HL-60 (cell line): Measurements from ENCODE around the gene RASA2.

Experiments
- DNase-seq, 2 experiments: peaks; one replicate each; pipeline ENCODE4 v3.0.0-alpha.2; 2010 to 2020; ENCODE audit warnings: low read depth in 1 of 2, low spot score in 1 of 2
- H3K27ac ChIP-seq: fragments of 250-450 bp; sonication (Bioruptor Pico); replicated peaks from 2 replicates; pipeline ENCODE4 v1.5.1; 2020; ENCODE audit warnings: mild to moderate bottlenecking, moderate library complexity
- H3K27me3 ChIP-seq: fragments of 250-450 bp; sonication (Bioruptor Pico); 2 replicates; pipeline ENCODE4 v1.5.1; 2021; ENCODE audit warnings: mild to moderate bottlenecking, moderate library complexity; ENCODE audit not compliant: insufficient read depth, poor library complexity, severe bottlenecking
- H3K4me3 ChIP-seq: replicated peaks from 2 replicates; pipeline ENCODE4 v1.5.1; 2011; ENCODE audit warnings: mild to moderate bottlenecking, control low read depth, low read length; ENCODE audit not compliant: insufficient read depth
- GABPA ChIP-seq: IDR thresholded peaks from 2 replicates; pipeline ENCODE4 v1.6.1; 2012; ENCODE audit warnings: low read depth
- POLR2AphosphoS5 ChIP-seq: IDR thresholded peaks from 2 replicates; pipeline ENCODE4 v1.6.1; 2012; ENCODE audit warnings: low read depth
- REST ChIP-seq: IDR thresholded peaks from 2 replicates; pipeline ENCODE4 v1.6.1; 2012; ENCODE audit warnings: low read depth; ENCODE audit not compliant: insufficient replicate concordance
- SPI1 ChIP-seq: IDR thresholded peaks from 2 replicates; pipeline ENCODE4 v1.6.1; 2012; ENCODE audit warnings: low read depth, mild to moderate bottlenecking, borderline replicate concordance
- TF ChIP-seq, protein P1 (sequence below): IDR thresholded peaks from one replicate; pipeline ENCODE4 v1.5.1; 2011; ENCODE audit warnings: low read length, control low read depth, inconsistent platforms; ENCODE audit not compliant: insufficient read depth

RASA2 gene

GRCh38 chr3:141482245-141482922 is 4.4 kb upstream of the RASA2 start:
- DNase-seq: peak in 1 of 2 experiments; percentile 49
- TF ChIP-seq SPI1: no peak
- TF ChIP-seq REST: no peak

GRCh38 chr3:141484701-141485287 is 2.0 kb upstream of the RASA2 start:
- DNase-seq: no peak
- H3K4me3 ChIP-seq: no peak overlapping the region
- no peaks in the 10 kb centered on the region for H3K27me3 ChIP-seq
- TF ChIP-seq, protein P1, sequence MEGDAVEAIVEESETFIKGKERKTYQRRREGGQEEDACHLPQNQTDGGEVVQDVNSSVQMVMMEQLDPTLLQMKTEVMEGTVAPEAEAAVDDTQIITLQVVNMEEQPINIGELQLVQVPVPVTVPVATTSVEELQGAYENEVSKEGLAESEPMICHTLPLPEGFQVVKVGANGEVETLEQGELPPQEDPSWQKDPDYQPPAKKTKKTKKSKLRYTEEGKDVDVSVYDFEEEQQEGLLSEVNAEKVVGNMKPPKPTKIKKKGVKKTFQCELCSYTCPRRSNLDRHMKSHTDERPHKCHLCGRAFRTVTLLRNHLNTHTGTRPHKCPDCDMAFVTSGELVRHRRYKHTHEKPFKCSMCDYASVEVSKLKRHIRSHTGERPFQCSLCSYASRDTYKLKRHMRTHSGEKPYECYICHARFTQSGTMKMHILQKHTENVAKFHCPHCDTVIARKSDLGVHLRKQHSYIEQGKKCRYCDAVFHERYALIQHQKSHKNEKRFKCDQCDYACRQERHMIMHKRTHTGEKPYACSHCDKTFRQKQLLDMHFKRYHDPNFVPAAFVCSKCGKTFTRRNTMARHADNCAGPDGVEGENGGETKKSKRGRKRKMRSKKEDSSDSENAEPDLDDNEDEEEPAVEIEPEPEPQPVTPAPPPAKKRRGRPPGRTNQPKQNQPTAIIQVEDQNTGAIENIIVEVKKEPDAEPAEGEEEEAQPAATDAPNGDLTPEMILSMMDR: no peak
- no peak for TF ChIP-seq GABPA
- TF ChIP-seq SPI1: no peak
- no peak for TF ChIP-seq REST
- TF ChIP-seq POLR2AphosphoS5: no peak
- peak overlapping the region; percentile 83 for H3K27ac ChIP-seq

More at GRCh38 chr3:141482245-141482922, 4.4 kb upstream of the RASA2 start:
- Histone ChIP-seq H3K27ac (no peak overlapping the region; the same call in 1 of the 2 replicates), H3K4me3 (no peak overlapping the region), H3K27me3 (no peaks in the 10 kb centered on the region)

DNA sequence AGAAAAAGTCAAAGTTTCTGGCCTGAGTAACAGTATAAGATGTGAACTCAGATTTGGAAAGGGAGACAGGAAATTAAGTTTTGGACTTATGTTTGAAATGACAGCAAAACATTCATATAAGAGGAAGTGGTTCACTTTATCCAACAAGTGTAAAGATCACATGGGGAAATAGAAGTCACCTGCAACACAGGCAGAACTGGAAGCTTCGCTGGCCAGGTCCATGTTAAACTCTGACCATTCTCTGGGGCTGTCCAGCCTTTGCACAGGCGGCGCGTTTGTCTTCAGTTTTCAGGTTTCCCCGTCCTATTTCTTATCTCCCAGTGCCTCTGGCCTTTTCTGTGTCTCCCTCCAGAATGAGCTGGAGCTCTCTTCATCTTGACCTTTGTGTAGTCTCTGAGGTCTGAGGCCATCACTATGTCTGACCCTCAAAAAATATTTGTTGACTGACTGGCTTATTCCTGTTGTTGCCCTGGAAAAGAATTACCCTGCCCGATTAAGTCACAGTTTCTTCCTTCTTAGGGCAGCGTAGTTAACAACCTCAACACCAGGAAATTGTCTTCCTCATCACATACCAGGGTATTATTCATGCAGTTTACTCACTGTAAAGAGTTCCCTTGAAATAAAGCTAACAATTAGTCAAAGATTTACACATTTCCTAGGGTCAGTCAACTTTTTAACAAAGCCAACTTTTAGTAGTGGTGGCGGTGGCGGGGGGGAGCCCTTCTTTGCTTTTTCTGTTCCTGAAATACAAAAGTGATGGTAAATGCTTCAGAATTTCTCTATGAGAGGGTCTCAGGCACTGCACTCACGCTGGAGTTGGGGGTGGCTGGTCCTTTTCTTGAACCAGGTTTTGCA is 959 bp upstream of the RASA2 start:
- Histone ChIP-seq H3K27ac (peak overlapping the region; percentile 42), H3K27me3 (no peaks in the 10 kb centered on the region), H3K4me3 (peak overlapping the region; percentile 48; the same call in 1 of the 2 replicates)
- TF ChIP-seq POLR2AphosphoS5 (no peak), REST (no peak), SPI1 (peak; percentile 92), GABPA (no peak)
- TF ChIP-seq, protein P1: no peak
- peak in 1 of 2 experiments; percentile 20 for DNase-seq
